NCI-H1417 (cell line): ENCODE measurements around the gene SLC25A11.

Experiments
- DNase-seq, 3 experiments: peaks; one replicate each; lab custom pipeline; 2025; lab: John Stamatoyannopoulos, UW

Gene SLC25A11

GRCh38 chr17:4939796-4940554 is at the start of gene SLC25A11, which contains the start of gene RNF167:
Gene SLC25A11, minus strand, starts transcription at chr17:4940046. Its CDS starts 136 bp downstream, at chr17:4939910.
Gene RNF167, plus strand, starts transcription at chr17:4940268. Its CDS starts 642 bp downstream, at chr17:4940910.
- DNase-seq = peak; percentile 98 to 99 (median 98)

DNA sequence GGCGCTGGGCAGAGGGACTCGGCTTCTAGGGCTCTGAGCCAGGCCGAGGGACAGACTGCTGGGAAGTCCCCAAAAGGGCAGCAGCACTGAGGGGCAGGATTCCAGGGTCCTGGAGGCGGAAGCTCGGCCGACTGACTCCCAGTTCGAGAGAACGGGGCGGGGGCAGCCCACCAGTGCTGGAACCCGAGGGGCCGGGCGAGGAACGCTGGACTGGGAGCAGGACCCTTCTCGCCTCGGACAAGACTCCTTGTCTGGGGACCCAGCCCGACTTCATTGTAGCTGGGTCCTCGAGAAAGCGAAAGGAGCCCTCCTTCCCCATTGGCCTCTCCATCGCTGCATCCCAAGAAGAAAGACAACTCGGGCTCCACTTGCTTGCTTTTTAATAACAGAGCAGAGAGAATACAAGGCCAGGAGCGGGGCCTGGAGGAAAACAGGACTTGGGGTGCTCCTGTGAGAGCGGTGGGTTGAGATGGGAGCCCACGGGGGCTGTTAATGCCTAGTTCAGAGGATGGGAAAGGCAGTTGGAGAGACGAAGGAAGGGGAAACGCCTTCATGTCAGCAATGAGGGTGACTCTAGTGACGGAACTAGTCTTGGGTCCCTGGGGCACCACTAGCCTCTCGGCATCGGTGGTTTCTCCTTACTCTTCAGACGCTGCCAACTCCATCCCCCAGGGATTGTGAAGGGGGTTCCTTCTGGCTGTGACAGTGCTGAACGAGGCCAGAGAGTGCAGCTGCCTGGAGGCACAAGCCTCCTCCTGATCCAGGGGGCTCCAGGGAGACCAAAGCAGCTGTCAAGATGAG is 48.1 kb upstream of the SLC25A11 start:
- DNase-seq = peak in 1 of 3 experiments; percentile 48

- DNase-seq = peak; percentile 55 to 73 (median 69)
Measured at GRCh38 chr17:4986951-4987766, 47.3 kb upstream of the SLC25A11 start, which contains the start of gene CAMTA2. Gene CAMTA2, minus strand, starts transcription at chr17:4987675. Its CDS starts 1,453 bp downstream, at chr17:4986222.

GRCh38 chr17:4986403-4986802 is 46.6 kb upstream of the SLC25A11 start:
- no peak for DNase-seq

DNA sequence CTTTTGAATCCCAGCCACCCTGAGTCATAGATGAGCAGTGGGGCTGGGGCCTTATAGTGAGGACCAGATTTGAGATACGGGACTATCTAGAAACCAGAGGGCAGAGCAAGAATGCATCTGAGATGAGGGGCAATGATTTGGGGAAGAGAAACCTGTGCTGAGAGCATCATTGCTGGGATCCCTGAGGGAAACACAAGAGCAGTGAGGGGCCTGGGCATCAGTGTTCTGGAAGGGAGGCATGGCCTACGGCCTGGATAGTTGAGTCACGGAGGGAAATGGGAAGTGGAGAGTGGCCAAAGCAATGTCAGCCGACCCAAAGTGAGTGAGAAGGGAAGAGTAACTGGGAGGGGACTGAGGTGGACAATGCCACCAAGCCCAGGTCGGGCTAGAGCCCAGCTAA is 42.5 kb upstream of the SLC25A11 start:
- DNase-seq = no peak

GRCh38 chr17:4980644-4981216 is 40.9 kb upstream of the SLC25A11 start:
- peak; percentile 6 to 49 (median 24) for DNase-seq

GRCh38 chr17:4978726-4979125 is 38.9 kb upstream of the SLC25A11 start:
- DNase-seq = no peak

- no peak for DNase-seq
Measured at GRCh38 chr17:4974115-4974670, 34.3 kb upstream of the SLC25A11 start.

GRCh38 chr17:4973256-4974114 is 33.6 kb upstream of the SLC25A11 start:
- no peak for DNase-seq

- no peak for DNase-seq
Measured at GRCh38 chr17:4972752-4973151, 32.9 kb upstream of the SLC25A11 start.

DNA sequence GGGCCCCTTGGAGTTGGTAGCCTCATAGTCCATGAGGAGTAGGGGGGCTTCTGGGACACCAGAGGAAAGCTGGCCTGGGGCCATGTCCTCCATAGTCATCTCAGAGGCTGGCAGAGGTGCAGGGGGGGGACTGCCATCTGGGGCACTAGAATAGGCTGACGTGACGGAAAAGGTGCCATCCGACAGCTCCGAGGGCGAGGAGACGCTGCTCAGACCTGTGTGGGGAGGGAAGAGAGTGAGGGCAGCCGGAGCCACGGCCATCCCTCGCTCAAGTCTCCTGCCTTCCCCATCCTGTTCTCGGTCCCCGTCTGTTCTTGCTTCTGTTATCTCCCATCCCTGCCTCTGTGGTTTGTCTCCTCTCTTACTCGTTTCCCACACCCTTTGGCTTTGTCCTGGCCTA is 32.5 kb upstream of the SLC25A11 start:
- DNase-seq = no peak

DNA sequence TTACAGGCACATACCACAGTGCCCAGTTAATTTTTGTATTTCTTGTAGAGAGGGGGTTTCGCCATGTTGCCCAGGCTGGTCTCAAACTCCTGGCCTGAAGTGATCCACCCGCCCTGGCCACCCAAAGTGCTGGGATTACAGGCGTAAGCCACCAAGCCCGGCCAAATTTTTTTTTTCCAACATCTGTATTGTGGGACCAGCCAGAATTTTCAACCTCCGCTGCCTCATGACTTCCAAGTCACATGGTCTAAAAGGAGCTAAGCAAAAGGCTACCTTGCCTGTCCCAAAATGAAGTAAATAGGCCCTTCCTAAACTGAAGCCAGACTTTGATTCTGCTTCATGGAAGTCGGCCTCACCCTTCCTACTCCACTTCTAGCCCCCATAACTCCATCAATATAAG is 32.0 kb upstream of the SLC25A11 start:
- no peak for DNase-seq

DNA sequence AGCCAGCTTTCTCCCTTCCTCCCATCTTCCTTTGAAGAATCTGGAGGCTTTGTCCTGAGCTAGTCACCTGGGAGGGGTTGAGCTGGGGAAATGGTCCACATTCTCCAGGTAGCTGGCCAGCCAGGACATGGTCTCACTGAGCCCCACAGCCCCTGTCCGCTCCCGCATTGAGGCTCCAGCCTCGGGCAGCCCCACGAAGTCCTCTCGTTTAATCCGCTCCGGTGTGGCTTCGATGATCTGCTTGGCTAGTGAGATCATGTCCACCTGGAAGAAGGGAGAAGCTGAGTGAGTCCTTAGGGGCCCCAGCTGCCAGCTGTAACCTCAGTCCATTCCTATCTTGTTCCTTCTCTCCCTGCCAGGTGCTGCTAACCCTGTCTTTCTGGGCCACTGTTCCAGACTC is 30.4 kb upstream of the SLC25A11 start:
- no peak for DNase-seq

- DNase-seq = peak in 2 of 3 experiments; percentile 6 to 31
Measured at GRCh38 chr17:4969551-4970173, 29.8 kb upstream of the SLC25A11 start.

DNA sequence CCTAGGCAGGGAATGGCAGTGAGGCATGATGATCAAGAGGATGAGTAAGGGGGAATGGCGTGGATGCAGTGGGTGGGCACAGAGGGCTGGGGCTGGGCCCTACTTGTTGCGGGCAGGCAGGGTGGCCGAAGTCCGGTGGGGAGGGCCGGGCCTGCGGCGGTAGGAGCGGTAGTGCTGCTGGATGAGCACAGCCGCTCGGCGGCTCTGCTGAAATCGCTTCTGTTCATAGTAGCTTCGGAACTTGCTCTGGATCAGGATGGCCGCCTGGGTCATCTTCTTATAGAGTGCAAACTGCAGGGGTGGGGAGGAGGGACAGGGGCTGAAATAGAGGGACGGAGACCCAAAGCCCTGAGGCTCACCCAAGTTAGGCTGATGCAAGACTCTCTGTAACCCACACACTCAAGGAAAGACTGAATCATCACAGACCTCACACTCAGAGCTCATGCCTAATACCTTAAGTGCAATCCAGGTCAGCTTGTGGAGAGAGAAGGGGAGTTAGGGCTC is 29.3 kb upstream of the SLC25A11 start:
- peak in 2 of 3 experiments; percentile 32 to 42 for DNase-seq

DNA sequence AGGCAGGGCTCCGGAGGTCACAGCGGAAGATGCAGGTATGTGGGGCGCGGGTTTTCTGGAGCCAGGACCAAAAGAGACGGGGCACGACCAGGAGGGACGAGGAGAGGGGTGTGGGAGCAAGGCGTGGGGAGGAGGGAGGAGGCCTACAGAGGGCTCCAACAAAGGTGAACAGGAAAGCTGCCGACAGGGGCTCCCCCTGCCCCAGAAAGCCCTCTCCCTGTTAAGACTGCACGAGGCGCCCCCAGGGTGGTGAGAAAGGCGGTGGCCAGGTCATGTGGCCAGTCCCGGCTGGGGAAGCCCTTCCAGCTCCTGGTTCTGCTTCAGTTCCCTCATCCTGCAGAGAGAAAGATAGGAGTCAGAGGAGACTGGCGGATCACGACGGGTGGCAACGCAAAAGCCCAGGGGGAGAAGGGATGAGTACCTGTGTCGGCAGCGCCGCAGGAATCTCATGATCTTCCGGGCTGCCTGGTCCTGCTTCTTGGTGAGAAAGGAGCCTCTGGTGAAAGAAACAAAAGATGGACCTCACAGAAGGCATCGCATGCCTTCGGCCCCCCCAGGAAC is 28.7 kb upstream of the SLC25A11 start:
- peak; percentile 20 to 56 (median 51) for DNase-seq

GRCh38 chr17:4967539-4968485 is 28.0 kb upstream of the SLC25A11 start, which contains the start of gene SPAG7:
Gene SPAG7, minus strand, starts transcription at chr17:4967817. Its CDS starts 13 bp downstream, at chr17:4967804.
- peak; percentile 86 to 97 (median 95) for DNase-seq
